ENCODE data around the gene PGLYRP1. TPM values are rescaled to one million over a fixed set of nuclear protein-coding genes. Genes with fewer than 3 reads are reported as not detected.

Gene PGLYRP1
- polyA plus RNA-seq, 1 of the 3 experiments (the other 2 are of a cell fraction) = not detected

DNA sequence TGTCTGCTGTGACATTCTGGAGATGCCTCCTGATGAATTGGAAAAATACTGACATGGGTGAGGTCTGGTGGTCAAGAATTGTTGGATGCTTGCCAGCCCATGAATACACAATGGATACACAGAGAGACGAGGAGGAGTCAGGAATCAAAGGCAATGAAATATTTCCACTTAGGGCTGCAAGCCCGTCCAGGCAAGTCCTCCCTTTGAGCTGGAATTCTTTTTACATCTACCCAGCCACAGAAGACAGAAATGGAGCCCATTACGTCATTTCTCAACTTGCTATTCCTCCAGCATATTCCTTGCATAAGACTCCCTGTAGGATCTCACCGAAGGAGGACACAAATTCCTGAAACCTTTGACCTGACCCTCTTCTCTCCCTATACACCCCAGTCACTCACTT lies 33.7 kb upstream of the PGLYRP1 start (continued):
- TF ChIP-seq YY1 (IDR thresholded peaks at IDR 0.05; ENCODE audit: low read depth) (no peak), TCF12 (IDR thresholded peaks at IDR 0.05) (no peak), TEAD4 (IDR thresholded peaks at IDR 0.05; ENCODE audit: borderline replicate concordance, insufficient read depth) (no peak), RCOR1 (IDR thresholded peaks at IDR 0.05; ENCODE audit: low read length) (no peak), SMC3 (IDR thresholded peaks at IDR 0.05; ENCODE audit: low read depth, low read length) (no peak)

DNA sequence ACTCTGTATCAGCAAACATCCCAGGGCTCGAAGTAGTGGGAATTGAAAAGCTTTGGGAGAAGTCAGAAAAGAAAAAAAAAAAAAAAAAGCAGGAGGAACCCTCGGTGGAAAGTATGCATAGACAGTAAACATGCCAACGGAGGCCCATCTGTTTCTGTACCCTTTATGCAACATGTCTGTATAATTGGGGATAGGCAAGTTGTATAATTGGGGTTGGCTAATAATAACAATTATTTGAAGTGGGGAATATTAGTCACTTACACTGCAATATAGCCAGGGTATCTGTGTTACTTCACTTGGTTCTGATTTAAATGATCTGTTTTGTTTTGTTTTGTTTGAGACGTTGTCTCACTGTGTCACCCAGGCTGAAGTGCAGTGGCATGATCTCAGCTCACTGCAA lies 30.0 kb upstream of the PGLYRP1 start:
- Histone ChIP-seq H3K4me3 (ENCODE audit: low read depth in 2 of 2, low read length in 1 of 2) (no peak overlapping the region), H3K27ac (ENCODE audit: low read depth in 2 of 2, low read length in 1 of 2) (no peak overlapping the region), H3K36me3 (replicated peaks in 1 of 2; ENCODE audit: control insufficient read depth in 1 of 2, insufficient read depth in 2 of 2, low read length in 1 of 2) (no peaks in the 10 kb centered on the region), H4K20me1 (ENCODE audit: insufficient read depth) (no peaks in the 10 kb centered on the region), H3F3A (replicated peaks; ENCODE audit: insufficient read depth) (no peaks in the 10 kb centered on the region), H3K4me1 (ENCODE audit: control insufficient read depth in 1 of 2, insufficient read depth in 2 of 2, low read depth in 1 of 2, low read length in 1 of 2) (no peaks in the 10 kb centered on the region), H2AFZ (ENCODE audit: low read depth) (no peak overlapping the region), H3K9ac (no peak overlapping the region), H3K9me2 (no peaks in the 10 kb centered on the region), H3K27me3 (ENCODE audit: insufficient read depth) (peaks cover 85% of the 10 kb centered on the region; the same call in 1 of the 2 replicates), H3K4me2 (no peak overlapping the region), H3K9me3 (no peaks in the 10 kb centered on the region; the same call in 1 of the 2 replicates), H3K79me2 (ENCODE audit: insufficient read depth) (no peaks in the 10 kb centered on the region)
- WGBS (ENCODE audit: low lambda C conversion rate) = 4% methylated on average over 4 of the region's 4 CpGs
- TF ChIP-seq RXRA (IDR thresholded peaks at IDR 0.05; ENCODE audit: borderline replicate concordance, low read depth) (no peak), EP300 (IDR thresholded peaks at IDR 0.05; ENCODE audit: borderline replicate concordance in 1 of 2, low read depth in 1 of 2, low read length in 1 of 2) (no peak), GABPA (IDR thresholded peaks at IDR 0.05; ENCODE audit: low read depth) (no peak), SIN3A (IDR thresholded peaks at IDR 0.05; ENCODE audit: borderline replicate concordance, low read depth, low read length) (no peak), NRF1 (IDR thresholded peaks at IDR 0.05; ENCODE audit: low read depth, low read length) (no peak), FOXM1 (IDR thresholded peaks at IDR 0.05; ENCODE audit: low read depth) (no peak), TEAD4 (IDR thresholded peaks at IDR 0.05; ENCODE audit: borderline replicate concordance, insufficient read depth) (no peak), MXI1 (IDR thresholded peaks at IDR 0.05; ENCODE audit: low read depth, low read length) (no peak), EZH2phosphoT487 (IDR thresholded peaks at IDR 0.05; ENCODE audit: borderline replicate concordance, low read depth) (no peak)
- ChIA-PET POLR2A (no interaction called here), CTCF (interaction anchor here (0.8 to 4.0 kb wide), 2 partner anchors 9 to 24 kb away, joined by 3 to 19 read pairs; no protein-coding TSS in a partner anchor)
- no peak for DNase-seq

DNA sequence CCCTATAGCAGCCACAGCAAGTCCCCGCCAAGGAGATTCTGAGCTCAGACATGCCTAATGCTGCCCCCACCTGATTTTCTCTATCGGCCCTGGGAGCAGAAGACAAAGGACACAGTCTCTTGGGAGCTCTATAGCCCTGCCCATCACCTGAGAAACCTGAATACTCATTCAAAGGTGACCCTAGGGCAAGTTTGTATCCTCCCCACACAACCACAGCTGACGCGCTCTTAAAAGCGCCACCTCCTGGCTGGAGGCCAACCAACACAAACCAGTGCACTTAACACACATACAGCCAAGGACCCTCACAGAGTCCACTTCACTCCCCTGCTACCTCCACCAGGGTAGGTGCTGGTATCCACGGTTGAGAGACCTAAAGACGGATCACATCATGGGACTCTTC lies 26.7 kb upstream of the PGLYRP1 start:
- Histone ChIP-seq H3K4me2 (no peak overlapping the region), H3K9ac (no peak overlapping the region), H3K4me1 (ENCODE audit: control insufficient read depth in 1 of 2, insufficient read depth in 2 of 2, low read depth in 1 of 2, low read length in 1 of 2) (no peaks in the 10 kb centered on the region), H3K36me3 (replicated peaks in 1 of 2; ENCODE audit: control insufficient read depth in 1 of 2, insufficient read depth in 2 of 2, low read length in 1 of 2) (no peaks in the 10 kb centered on the region), H3K9me3 (no peaks in the 10 kb centered on the region; the same call in 1 of the 2 replicates), H3K4me3 (ENCODE audit: low read depth in 2 of 2, low read length in 1 of 2) (no peak overlapping the region), H3K79me2 (ENCODE audit: insufficient read depth) (no peaks in the 10 kb centered on the region), H3K27ac (ENCODE audit: low read depth in 2 of 2, low read length in 1 of 2) (no peak overlapping the region), H3F3A (replicated peaks; ENCODE audit: insufficient read depth) (no peaks in the 10 kb centered on the region), H3K9me2 (no peaks in the 10 kb centered on the region), H3K27me3 (ENCODE audit: insufficient read depth) (peaks cover 87% of the 10 kb centered on the region; the same call in 1 of the 2 replicates), H4K20me1 (ENCODE audit: insufficient read depth) (no peaks in the 10 kb centered on the region), H2AFZ (ENCODE audit: low read depth) (no peak overlapping the region)
- ChIA-PET CTCF (interaction anchor here (1.0 to 9.3 kb wide), 5 partner anchors 16 to 33 kb away, joined by 3 to 91 read pairs (median 4); no protein-coding TSS in a partner anchor), POLR2A (no interaction called here)
- no peak for DNase-seq
- 27% methylated on average over 7 of the region's 7 CpGs for WGBS (ENCODE audit: low lambda C conversion rate)
- TF ChIP-seq, protein P1, sequence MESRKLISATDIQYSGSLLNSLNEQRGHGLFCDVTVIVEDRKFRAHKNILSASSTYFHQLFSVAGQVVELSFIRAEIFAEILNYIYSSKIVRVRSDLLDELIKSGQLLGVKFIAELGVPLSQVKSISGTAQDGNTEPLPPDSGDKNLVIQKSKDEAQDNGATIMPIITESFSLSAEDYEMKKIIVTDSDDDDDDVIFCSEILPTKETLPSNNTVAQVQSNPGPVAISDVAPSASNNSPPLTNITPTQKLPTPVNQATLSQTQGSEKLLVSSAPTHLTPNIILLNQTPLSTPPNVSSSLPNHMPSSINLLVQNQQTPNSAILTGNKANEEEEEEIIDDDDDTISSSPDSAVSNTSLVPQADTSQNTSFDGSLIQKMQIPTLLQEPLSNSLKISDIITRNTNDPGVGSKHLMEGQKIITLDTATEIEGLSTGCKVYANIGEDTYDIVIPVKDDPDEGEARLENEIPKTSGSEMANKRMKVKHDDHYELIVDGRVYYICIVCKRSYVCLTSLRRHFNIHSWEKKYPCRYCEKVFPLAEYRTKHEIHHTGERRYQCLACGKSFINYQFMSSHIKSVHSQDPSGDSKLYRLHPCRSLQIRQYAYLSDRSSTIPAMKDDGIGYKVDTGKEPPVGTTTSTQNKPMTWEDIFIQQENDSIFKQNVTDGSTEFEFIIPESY (IDR thresholded peaks at IDR 0.05; ENCODE audit: borderline replicate concordance, low read depth) = no peak
- TF ChIP-seq, protein P2, sequence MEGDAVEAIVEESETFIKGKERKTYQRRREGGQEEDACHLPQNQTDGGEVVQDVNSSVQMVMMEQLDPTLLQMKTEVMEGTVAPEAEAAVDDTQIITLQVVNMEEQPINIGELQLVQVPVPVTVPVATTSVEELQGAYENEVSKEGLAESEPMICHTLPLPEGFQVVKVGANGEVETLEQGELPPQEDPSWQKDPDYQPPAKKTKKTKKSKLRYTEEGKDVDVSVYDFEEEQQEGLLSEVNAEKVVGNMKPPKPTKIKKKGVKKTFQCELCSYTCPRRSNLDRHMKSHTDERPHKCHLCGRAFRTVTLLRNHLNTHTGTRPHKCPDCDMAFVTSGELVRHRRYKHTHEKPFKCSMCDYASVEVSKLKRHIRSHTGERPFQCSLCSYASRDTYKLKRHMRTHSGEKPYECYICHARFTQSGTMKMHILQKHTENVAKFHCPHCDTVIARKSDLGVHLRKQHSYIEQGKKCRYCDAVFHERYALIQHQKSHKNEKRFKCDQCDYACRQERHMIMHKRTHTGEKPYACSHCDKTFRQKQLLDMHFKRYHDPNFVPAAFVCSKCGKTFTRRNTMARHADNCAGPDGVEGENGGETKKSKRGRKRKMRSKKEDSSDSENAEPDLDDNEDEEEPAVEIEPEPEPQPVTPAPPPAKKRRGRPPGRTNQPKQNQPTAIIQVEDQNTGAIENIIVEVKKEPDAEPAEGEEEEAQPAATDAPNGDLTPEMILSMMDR (IDR thresholded peaks at IDR 0.05) = no peak
- no peak for TF ChIP-seq GATA2 (CRISPR knock-in tag; IDR thresholded peaks at IDR 0.05)
- no peak for TF ChIP-seq EZH2phosphoT487 (IDR thresholded peaks at IDR 0.05; ENCODE audit: borderline replicate concordance, low read depth)
- TF ChIP-seq, protein P3, sequence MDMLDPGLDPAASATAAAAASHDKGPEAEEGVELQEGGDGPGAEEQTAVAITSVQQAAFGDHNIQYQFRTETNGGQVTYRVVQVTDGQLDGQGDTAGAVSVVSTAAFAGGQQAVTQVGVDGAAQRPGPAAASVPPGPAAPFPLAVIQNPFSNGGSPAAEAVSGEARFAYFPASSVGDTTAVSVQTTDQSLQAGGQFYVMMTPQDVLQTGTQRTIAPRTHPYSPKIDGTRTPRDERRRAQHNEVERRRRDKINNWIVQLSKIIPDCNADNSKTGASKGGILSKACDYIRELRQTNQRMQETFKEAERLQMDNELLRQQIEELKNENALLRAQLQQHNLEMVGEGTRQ (IDR thresholded peaks at IDR 0.05; ENCODE audit: borderline replicate concordance, low read depth, low read length) = no peak
- TF ChIP-seq SIN3A (IDR thresholded peaks at IDR 0.05; ENCODE audit: borderline replicate concordance, low read depth, low read length) = no peak
- TF ChIP-seq CHD2 (IDR thresholded peaks at IDR 0.05; ENCODE audit: low read length, partially characterized antibody) = no peak
- no peak for TF ChIP-seq TAF1 (IDR thresholded peaks at IDR 0.05; ENCODE audit: borderline replicate concordance, low read depth, low read length)
- TF ChIP-seq FOXM1 (IDR thresholded peaks at IDR 0.05; ENCODE audit: low read depth) = no peak
- no peak for TF ChIP-seq JUND (IDR thresholded peaks at IDR 0.05)
- TF ChIP-seq RFX5 (IDR thresholded peaks at IDR 0.05; ENCODE audit: low read length) = no peak
- TF ChIP-seq NRF1 (IDR thresholded peaks at IDR 0.05; ENCODE audit: low read depth, low read length) = no peak
- no peak for TF ChIP-seq ELF1 (IDR thresholded peaks at IDR 0.05)
- no peak for TF ChIP-seq FOSL2 (IDR thresholded peaks at IDR 0.05; ENCODE audit: borderline replicate concordance, low read depth)
- no peak for TF ChIP-seq SMC3 (IDR thresholded peaks at IDR 0.05; ENCODE audit: low read depth, low read length)
